22Rv1 (cell line): ENCODE data around the gene ZNF100.
"Not testable (repeated sequence)": the region's sequence is repeated elsewhere in the genome, so short reads cannot be mapped to it uniquely, and the experiment has no call there.

ENCODE experiments used
- H3K27ac ChIP-seq: fragments of 450-650 bp; 2 replicates; pipeline ENCODE4 v1.5.1; 2017
- CTCF ChIP-seq: fragments of 450-650 bp; IDR thresholded peaks from 2 replicates; pipeline ENCODE4 v1.5.1; 2017; ENCODE audit warnings: mild to moderate bottlenecking
- ZFX ChIP-seq: fragments of 450-650 bp; IDR thresholded peaks from 2 replicates; pipeline ENCODE4 v1.6.1; 2017; ENCODE audit warnings: antibody characterized with exemption, borderline replicate concordance

The ZNF100 gene

DNA sequence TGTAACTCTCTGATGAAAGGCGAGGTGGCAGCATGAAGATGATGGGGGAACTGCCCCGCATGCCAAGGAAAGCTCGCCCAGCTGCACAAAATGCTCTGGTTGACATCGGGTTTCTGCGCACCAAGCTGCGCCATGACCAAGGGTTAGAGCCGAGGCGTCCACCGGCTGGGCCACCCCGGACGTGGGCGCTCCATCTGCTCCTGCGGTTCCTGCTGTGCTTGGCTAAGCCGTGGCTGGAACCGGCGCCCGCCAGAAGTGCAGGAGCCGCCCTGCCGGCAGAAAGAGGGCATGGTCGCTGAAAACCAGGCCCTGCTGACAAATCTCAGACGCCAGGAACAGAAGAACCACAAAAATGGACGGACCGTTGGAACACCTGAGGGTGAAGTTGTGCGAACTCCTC lies 57.9 kb downstream of the ZNF100 start:
- TF ChIP-seq ZFX: no peak
- TF ChIP-seq CTCF: no peak
- H3K27ac ChIP-seq: no peak overlapping the region

DNA sequence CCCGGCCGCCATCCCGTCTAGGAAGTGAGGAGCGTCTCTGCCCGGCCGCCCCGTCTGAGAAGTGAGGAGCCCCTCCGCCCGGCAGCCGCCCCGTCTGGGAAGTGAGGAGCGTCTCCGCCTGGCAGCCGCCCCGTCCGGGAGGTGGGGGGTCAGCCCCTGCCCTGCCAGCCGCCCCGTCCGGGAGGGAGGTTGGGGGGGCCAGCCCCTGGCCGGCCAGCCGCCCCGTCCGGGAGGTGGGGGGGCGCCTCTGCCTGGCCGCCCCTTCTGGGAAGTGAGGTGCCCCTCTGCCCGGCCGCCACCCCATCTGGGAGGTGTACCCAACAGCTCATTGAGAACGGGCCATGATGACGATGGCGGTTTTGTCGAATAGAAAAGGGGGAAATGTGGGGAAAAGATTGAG lies 59.5 kb downstream of the ZNF100 start:
- H3K27ac ChIP-seq: not testable (repeated sequence)

DNA sequence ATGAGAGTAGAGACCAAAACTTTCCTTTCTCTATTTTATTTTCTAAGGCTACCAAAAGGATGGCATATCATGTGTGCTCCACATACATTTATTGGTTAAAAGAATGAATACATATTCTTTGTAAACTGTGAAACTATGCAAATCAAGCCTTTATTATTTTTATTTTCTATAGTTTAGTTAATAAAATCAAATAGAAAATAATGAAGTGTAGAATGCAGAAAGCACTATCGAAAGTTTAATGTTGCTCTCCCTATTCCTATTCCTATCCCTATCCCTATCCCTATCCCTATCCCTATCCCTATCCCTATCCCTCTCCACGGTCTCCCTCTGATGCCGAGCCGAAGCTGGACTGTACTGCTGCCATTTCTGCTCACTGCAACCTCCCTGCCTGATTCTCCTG lies 60.3 kb downstream of the ZNF100 start:
- TF ChIP-seq CTCF (no peak), ZFX (no peak)
- H3K27ac ChIP-seq: no peak overlapping the region

GRCh38 chr19:21705393-21705792 lies 62.0 kb downstream of the ZNF100 start:
- TF ChIP-seq CTCF (no peak), ZFX (no peak)
- H3K27ac ChIP-seq: no peak overlapping the region

GRCh38 chr19:21704320-21704719 lies 63.1 kb downstream of the ZNF100 start:
- TF ChIP-seq ZFX (no peak), CTCF (no peak)

DNA sequence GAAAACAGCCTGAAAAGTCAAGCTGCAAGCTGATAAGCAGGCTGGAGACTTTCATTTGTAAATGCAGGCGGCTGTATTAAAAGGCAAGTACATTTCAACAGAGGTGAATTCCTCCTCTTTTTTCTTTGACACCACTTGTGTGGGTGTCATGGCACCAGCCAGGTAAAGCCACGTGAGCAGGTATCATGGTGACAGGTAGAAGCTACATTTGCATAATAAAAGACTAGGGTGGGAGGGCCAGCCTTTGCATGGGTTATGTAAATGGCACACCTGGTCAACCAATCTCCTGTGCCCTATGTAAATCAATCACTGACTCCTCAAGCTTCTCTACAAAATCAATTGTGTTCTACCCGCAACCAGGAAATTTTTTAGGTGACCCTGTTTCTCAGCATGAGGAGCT lies 68.2 kb downstream of the ZNF100 start:
- TF ChIP-seq CTCF: no peak
- TF ChIP-seq ZFX: no peak
- peak overlapping the region; percentile 83 for H3K27ac ChIP-seq

More at GRCh38 chr19:21704320-21704719, 63.1 kb downstream of the ZNF100 start:
- H3K27ac ChIP-seq: no peak overlapping the region

DNA sequence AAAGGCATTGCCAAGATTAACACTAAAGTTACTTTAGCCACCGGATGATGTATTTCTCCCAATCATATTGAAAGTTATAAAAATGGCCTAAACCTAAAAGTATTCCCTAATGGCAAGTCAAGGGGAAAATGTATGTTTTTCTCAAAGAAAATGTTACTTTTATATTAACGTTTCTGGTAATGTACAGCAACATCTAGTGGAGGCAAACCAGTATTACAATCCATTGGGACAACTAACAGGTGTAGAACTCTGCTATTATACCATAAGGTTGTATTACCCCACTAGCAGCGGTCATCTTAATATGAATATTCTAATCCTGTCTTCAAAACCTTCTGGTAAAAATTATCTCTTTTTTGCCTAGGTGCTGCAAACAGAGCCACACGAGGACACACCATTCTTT lies 69.2 kb downstream of the ZNF100 start:
- H3K27ac ChIP-seq: no peak overlapping the region
- TF ChIP-seq CTCF: peak; percentile 72
- TF ChIP-seq ZFX: no peak

DNA sequence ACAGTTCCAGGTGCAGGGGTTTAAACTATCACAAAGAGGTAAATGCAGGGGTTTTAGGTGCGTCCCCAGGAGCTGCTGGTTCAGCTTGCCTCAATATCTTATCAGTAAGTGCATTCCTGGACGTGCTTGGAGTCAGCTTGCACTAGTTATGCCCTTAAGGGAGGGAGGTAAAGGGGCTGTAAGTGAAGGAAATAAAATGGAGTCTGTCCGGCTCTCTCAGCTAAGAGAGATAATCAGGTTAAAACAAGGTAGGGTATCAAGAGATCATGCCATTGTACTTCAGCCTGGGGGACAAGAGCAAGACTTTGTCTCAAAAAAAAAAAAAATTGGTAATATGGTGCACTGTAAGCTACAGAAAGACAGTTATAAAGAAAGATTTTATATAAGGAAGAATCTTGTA lies 69.7 kb downstream of the ZNF100 start:
- TF ChIP-seq ZFX: no peak
- no peak for TF ChIP-seq CTCF
- no peak overlapping the region for H3K27ac ChIP-seq
